GM23248 (cell line): ENCODE data around the gene SPCS3. TPM values are rescaled to one million over a fixed set of nuclear protein-coding genes. Genes with fewer than 3 reads are reported as not detected.
A peak's percentile ranks its signal among the peaks of the same experiment; 100 is the strongest.

Source experiments
- DNase-seq: peaks from one replicate; pipeline ENCODE4 v3.0.0-alpha.2; 2015
- H2AFZ ChIP-seq: fragments of 200-600 bp; sonication (generic); 2 replicates; pipeline ENCODE4 v1.6.1; 2016; ENCODE audit warnings: antibody characterized with exemption
- H3F3A ChIP-seq: fragments of 200-600 bp; sonication (generic); 2 replicates; pipeline ENCODE4 v1.6.1; 2016; ENCODE audit warnings: mild to moderate bottlenecking, antibody characterized with exemption, mixed run types; ENCODE audit not compliant: insufficient read depth
- H3K27ac ChIP-seq: fragments of 200-600 bp; sonication (generic); 2 replicates; pipeline ENCODE4 v1.5.1; 2016; ENCODE audit warnings: mild to moderate bottlenecking
- H3K27me3 ChIP-seq: fragments of 200-600 bp; sonication (generic); replicated peaks from 2 replicates; pipeline ENCODE4 v1.6.1; 2016; ENCODE audit warnings: mild to moderate bottlenecking; ENCODE audit not compliant: insufficient read depth
- H3K36me3 ChIP-seq: fragments of 200-600 bp; sonication (generic); 2 replicates; pipeline ENCODE4 v1.6.1; 2016; ENCODE audit warnings: low read depth, mild to moderate bottlenecking
- H3K4me1 ChIP-seq: fragments of 200-600 bp; sonication (generic); 2 replicates; pipeline ENCODE4 v1.6.1; 2016; ENCODE audit warnings: mild to moderate bottlenecking; ENCODE audit not compliant: insufficient read depth
- H3K4me2 ChIP-seq: fragments of 200-600 bp; sonication (generic); one replicate; pipeline ENCODE4 v1.6.1; 2016; ENCODE audit warnings: mild to moderate bottlenecking; ENCODE audit not compliant: unreplicated experiment
- H3K4me3 ChIP-seq: fragments of 200-600 bp; sonication (generic); 2 replicates; pipeline ENCODE4 v1.5.1; 2016; ENCODE audit warnings: mild to moderate bottlenecking
- H3K79me2 ChIP-seq: fragments of 200-600 bp; sonication (generic); 2 replicates; pipeline ENCODE4 v1.6.1; 2016; ENCODE audit warnings: mild to moderate bottlenecking; ENCODE audit not compliant: insufficient read depth
- H3K9ac ChIP-seq: fragments of 200-600 bp; sonication (generic); 2 replicates; pipeline ENCODE4 v1.6.1; 2016; ENCODE audit warnings: mild to moderate bottlenecking
- H3K9me2 ChIP-seq: fragments of 200-600 bp; sonication (generic); 2 replicates; pipeline ENCODE4 v1.6.1; 2016; ENCODE audit warnings: mixed run types, mild to moderate bottlenecking, moderate library complexity; ENCODE audit not compliant: insufficient read depth
- H3K9me3 ChIP-seq: fragments of 200-600 bp; sonication (generic); one replicate; pipeline ENCODE4 v1.6.1; 2017; ENCODE audit warnings: low read depth
- H4K20me1 ChIP-seq: fragments of 200-600 bp; sonication (generic); 2 replicates; pipeline ENCODE4 v1.6.0; 2016; ENCODE audit not compliant: insufficient read depth
- EZH2 ChIP-seq: fragments of 200-600 bp; sonication (generic); IDR thresholded peaks from 2 replicates; pipeline ENCODE4 v1.6.1; 2018; ENCODE audit warnings: antibody characterized with exemption, mild to moderate bottlenecking; ENCODE audit not compliant: insufficient read depth, poor library complexity, severe bottlenecking
- EZH2phosphoT487 ChIP-seq: fragments of 200-600 bp; sonication (generic); IDR thresholded peaks from 2 replicates; pipeline ENCODE4 v1.6.1; 2018; ENCODE audit warnings: antibody characterized with exemption, moderate library complexity, mild to moderate bottlenecking, low read depth; ENCODE audit not compliant: insufficient read depth
- WGBS, 2 experiments: methylation state at CpG; one replicate each; pipeline ENCODE4 v1.1.6; 2015 to 2017; ENCODE audit warnings: low lambda C conversion rate in 2 of 2, low coverage in 1 of 2; ENCODE audit errors: missing lambda C conversion rate in 2 of 2; 5-methylcytosine and 5-hydroxymethylcytosine counted together
- in situ Hi-C: fragments of 300-500 bp; cut with MboI; formaldehyde crosslinking; loops from 2 replicates; pipeline ENCODE4 v1.15.0; 2020
- polyA plus RNA-seq: library from polyadenylated mRNA; unstranded; fragments of >200 nt; fragmentation: Nextera tagmentation; extraction: Ambion mirVana; gene quantifications from 2 replicates; pipeline ENCODE4 v1.2.1, GENCODE V29; 2016
- total RNA-seq: library from RNA; depleted of rRNA; stranded (reverse); fragments of >200 nt; shearing (Covaris generic); gene quantifications from 2 replicates; pipeline ENCODE4 v1.2.3, GENCODE V29; 2014

The SPCS3 gene
- total and polyA plus RNA-seq, 2 experiments from 2014 or later = 84.4 to 108 TPM

DNA sequence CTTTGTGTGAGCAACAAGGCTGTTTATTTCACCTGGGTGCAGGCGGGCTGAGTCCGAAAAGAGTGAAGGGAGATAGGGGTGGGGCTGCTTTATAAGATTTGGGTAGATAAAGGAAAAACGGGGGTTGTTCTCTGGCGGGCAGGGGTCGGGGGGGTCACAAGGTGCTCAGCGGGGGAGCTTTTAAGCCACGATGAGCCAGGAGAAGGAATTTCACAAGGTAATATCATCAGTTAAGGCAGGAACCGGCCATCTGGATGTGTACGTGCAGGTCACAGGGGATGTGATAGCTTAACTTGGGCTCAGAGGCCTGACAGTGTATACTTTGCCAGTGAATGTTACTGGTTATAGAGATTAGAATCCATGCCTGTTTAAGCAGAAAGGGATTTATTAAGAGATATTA is 19.7 kb upstream of the SPCS3 start:
- WGBS, 2 experiments = 90 to 96% methylated on average over 4 to 7 of the region's 9 CpGs
- Histone ChIP-seq H3K9me2 (no peaks in the 10 kb centered on the region), H4K20me1 (no peaks in the 10 kb centered on the region), H3K79me2 (no peaks in the 10 kb centered on the region), H3K4me2 (no peak overlapping the region), H3F3A (no peaks in the 10 kb centered on the region), H3K4me1 (peaks cover 18% of the 10 kb centered on the region), H3K9ac (no peak overlapping the region), H2AFZ (no peak overlapping the region), H3K36me3 (no peaks in the 10 kb centered on the region), H3K27ac (no peak overlapping the region), H3K4me3 (no peak overlapping the region), H3K27me3 (no peaks in the 10 kb centered on the region), H3K9me3 (no peaks in the 10 kb centered on the region)
- no peak for DNase-seq
- TF ChIP-seq EZH2phosphoT487 (no peak), EZH2 (no peak)
- in situ Hi-C loops = no loop called here

DNA sequence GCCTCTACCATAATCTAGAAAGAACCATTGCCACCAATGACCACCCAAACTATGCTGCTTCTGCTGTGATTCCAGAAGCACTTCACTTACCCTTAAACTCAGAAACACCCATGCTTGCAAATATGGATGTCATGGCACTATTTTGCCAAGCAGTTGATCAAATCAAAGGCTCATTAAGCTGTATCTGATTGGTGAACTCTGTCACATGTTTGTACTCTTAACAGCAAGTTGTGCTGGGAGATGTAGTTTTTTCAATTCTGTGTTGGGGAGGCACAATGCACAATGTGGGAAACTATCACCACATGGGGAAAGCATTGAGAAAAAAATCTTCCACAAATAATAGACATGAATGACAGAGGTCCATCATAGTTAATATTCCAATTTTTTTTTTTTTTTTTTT is 19.2 kb upstream of the SPCS3 start:
- H3K27me3 ChIP-seq = no peaks in the 10 kb centered on the region
- in situ Hi-C loops = no loop called here
- no peak overlapping the region for H3K4me3 ChIP-seq
- peaks cover 18% of the 10 kb centered on the region for H3K4me1 ChIP-seq
- H3K4me2 ChIP-seq = no peak overlapping the region
- no peaks in the 10 kb centered on the region for H3K9me3 ChIP-seq
- no peaks in the 10 kb centered on the region for H3K9me2 ChIP-seq
- no peaks in the 10 kb centered on the region for H4K20me1 ChIP-seq
- H3K79me2 ChIP-seq = no peaks in the 10 kb centered on the region
- no peaks in the 10 kb centered on the region for H3K36me3 ChIP-seq
- no peak overlapping the region for H3K27ac ChIP-seq
- TF ChIP-seq EZH2phosphoT487 = no peak
- no peak for TF ChIP-seq EZH2
- DNase-seq = no peak
- no peak overlapping the region for H2AFZ ChIP-seq
- H3K9ac ChIP-seq = no peak overlapping the region
- H3F3A ChIP-seq = no peaks in the 10 kb centered on the region

DNA sequence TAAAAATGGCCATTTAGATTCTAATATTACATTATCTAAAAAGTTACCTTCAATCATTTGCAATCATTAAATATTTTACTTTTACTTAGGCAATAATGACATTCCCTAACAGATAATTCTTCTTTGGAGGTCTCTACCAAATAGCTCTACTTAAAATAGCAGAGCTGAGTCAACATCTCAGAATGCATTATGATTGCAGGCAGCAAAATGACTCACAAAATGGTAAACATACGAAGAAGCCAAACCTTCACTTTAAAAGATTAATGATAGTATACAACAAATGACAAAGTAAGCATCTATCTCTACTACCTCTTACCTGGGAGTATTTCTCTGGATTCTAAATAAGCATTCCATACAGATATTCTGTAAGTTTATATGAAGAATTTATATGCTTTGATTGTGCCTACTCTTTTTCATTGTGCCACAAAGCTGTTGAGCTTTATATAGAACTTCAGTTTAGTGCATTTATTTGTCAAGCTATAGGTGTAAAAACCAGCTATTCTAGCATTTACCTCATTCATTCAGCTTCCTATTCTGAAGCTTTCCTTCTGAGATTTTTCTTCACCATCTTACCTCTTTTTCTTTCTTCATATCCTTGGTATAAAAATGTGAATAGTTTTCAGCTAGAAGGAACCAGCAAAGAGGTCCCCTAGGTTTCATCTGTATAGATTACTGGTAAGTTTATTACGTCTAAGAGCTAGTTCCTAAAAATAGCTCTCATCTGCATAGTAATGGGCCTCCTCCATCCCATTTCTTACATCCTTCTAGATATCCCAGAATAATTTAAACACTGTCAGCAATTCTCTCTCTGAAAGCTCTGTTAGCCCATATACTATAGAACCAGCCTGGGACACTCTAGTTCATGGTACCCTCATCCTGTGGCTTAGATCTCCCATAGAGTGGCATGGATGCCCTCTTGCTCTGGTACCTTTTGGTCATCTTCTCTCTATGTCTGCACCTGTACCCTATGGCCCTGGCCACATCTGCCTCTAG is 17.2 kb upstream of the SPCS3 start:
- in situ Hi-C loops = no loop called here
- no peaks in the 10 kb centered on the region for H3K36me3 ChIP-seq
- H3K27ac ChIP-seq = no peak overlapping the region
- H2AFZ ChIP-seq = no peak overlapping the region
- TF ChIP-seq EZH2 (no peak), EZH2phosphoT487 (no peak)
- peak overlapping the region; percentile 61 for H3K4me2 ChIP-seq
- no peaks in the 10 kb centered on the region for H3F3A ChIP-seq
- peaks cover 18% of the 10 kb centered on the region for H3K4me1 ChIP-seq
- 22 to 25% methylated on average over 2 of the region's 2 CpGs for WGBS, 2 experiments
- DNase-seq = peak; percentile 88
- H3K9ac ChIP-seq = no peak overlapping the region
- H3K79me2 ChIP-seq = no peaks in the 10 kb centered on the region
- no peak overlapping the region for H3K4me3 ChIP-seq
- H4K20me1 ChIP-seq = no peaks in the 10 kb centered on the region
- H3K9me3 ChIP-seq = no peaks in the 10 kb centered on the region
- H3K9me2 ChIP-seq = no peaks in the 10 kb centered on the region
- no peaks in the 10 kb centered on the region for H3K27me3 ChIP-seq

DNA sequence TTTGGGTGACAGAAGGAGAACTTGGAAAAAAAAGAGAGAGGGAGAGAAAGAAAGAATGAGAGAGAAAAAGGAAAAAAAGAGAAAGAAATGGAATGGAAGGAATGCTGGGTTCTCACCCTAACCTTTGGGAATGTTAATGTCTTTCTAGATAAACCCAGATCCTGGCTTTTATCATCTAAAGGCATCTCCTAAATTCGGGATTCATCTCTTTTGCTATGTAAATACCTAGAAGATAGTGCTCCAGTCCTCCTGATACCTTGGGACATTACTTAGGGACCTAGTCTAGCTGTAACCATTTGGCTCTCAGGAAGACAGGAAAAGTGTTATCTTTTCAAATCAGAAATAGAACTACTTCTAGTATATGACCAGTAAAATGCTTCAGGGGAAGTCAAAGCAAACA is 15.8 kb upstream of the SPCS3 start:
- H3K27me3 ChIP-seq = no peaks in the 10 kb centered on the region
- in situ Hi-C loops = no loop called here
- no peak overlapping the region for H2AFZ ChIP-seq
- H3K27ac ChIP-seq = no peak overlapping the region
- no peak overlapping the region for H3K4me2 ChIP-seq
- H3K36me3 ChIP-seq = no peaks in the 10 kb centered on the region
- no peak overlapping the region for H3K9ac ChIP-seq
- no peaks in the 10 kb centered on the region for H3K9me2 ChIP-seq
- peaks cover 18% of the 10 kb centered on the region for H3K4me1 ChIP-seq
- 8 to 10% methylated on average over 1 of the region's 1 CpG for WGBS, 2 experiments
- H3K9me3 ChIP-seq = no peaks in the 10 kb centered on the region
- no peak for TF ChIP-seq EZH2
- no peak for TF ChIP-seq EZH2phosphoT487
- no peak for DNase-seq
- no peaks in the 10 kb centered on the region for H4K20me1 ChIP-seq
- no peak overlapping the region for H3K4me3 ChIP-seq
- H3F3A ChIP-seq = no peaks in the 10 kb centered on the region
- no peaks in the 10 kb centered on the region for H3K79me2 ChIP-seq
